GM19240 (cell line): ENCODE measurements around the gene SH3TC1.

Experiments
- DNase-seq: peaks from one replicate; pipeline ENCODE4 v3.0.0; 2011; ENCODE audit warnings: low spot score; ENCODE audit not compliant: insufficient read length

The SH3TC1 gene

GRCh38 chr4:8274765-8275547, 75.9 kb downstream of the SH3TC1 start:
- no peak for DNase-seq

DNA sequence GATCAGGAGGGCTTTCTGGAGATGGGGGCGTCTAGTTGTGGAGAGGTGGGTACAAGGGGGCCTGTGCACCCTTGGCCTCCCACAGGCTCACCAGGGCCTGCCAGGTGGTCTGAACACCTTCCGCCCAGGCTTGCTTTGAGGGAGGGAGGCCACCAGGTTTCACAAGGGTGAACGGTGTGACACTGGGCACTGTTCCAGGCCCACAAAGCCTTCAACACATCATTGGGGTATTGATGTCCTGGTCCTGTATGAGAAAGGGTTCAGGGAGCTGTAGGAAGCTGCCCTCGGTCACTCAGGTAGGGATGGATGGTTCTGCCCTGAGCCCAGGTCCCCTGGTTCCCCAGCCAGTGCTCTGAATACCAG, 76.4 kb downstream of the SH3TC1 start:
- no peak for DNase-seq

DNA sequence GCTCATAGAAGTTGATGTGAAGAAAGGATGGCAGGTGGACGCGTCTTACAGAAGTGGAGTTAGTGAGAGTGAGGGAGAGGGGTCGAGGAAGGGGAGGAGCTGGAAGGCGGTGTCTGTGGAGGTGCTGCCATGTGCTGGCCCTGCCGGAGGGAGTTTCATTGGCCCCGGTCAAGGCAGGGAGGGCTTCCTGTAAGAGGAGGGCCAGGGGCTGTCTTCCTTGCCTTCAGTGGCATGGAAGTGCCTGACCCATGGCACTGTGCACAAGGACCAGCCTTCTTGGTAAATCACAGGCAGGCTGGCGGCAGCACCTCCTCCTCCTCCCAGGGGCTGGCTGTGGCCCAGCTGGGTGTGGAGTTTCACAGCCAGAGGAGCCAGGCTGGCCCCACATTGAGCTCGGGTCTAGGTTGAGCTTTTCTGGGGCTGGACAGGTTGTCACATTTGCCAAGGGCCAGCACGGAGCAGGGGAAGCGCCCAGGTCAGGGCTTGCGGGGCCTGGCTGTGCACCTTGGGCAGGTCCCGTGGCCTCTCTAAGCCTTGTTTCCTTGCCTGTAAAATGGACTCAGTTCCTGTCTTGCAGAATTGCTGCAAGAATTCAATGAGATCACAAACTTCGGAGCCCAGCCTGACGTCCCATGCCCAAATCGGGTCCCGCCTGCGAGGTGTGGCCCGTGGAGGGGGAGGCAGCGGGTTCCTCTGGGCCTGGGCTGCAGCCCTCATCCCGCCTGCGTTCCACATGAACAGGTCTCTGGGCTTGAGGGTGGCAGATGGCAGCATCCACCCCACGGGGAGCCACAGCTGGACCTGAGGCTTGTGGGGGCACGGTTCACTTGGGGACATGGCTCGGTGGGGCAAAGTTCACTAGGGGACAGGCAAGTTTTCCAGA, 77.5 kb downstream of the SH3TC1 start:
- no peak for DNase-seq

GRCh38 chr4:8277356-8278008, 78.4 kb downstream of the SH3TC1 start:
- no peak for DNase-seq

DNA sequence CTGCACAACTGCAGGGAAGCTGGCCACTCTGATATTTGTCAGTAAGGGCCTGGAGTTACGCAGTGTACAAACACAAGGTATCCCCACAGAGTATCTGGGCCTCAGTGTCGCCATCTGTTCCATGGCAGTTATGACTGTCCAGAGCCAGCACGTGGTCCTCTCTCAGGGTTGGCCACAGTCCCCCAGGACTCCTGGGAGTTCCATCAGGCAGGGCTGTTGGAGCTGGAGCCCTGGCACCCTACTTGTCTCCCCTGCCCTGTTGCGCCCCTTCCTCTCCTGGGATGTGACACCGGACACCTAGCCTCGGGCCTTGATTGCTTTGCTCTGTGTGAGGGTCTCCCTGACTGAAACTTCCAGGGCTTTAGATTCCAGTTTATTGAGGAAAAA, 78.9 kb downstream of the SH3TC1 start:
- no peak for DNase-seq

DNA sequence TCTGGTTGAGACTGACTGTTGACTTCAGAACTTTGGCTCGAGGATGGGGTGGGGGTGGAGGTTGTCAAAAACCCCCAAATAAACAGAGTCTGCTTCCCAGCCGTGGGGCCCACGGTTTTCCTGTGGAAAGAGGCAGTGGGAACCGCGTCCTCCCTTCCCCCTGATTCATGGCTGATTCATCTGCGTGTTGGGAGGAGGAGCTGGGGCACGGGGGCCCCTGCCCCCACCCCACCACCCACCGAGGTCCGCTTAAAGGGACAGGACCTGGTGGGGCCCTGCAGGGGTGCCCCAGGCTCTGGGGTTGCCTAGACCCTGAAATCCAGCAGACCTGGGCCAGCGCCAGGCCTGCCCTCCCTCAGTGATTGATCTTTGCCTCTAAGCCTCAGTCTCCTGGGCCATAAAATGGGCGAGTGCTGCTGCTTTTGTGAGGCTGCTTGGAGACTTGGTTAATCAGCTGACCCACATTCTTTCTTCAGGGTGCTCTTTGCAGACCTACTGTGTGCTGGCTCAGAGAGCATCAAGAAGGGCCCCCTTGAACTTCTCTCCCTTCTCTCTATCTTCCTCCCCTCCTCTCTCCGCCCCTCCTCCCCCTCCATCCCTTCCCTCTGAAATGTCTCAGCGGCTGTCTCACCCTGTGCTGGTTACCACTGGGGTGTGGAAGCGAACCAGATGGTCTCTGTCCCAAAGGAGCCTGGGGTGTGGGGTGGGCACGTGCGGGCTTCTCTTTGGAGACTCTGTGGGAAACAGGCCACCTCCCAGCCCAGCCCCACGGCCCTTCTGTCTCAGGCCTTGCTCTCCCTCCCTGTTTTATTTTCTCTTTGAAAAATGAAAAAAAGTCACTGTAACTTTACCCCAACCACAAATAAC, 79.6 kb downstream of the SH3TC1 start:
- no peak for DNase-seq

- no peak for DNase-seq
Observed at GRCh38 chr4:8279321-8280157, 80.4 kb downstream of the SH3TC1 start.

GRCh38 chr4:8280158-8280875, 81.2 kb downstream of the SH3TC1 start:
- DNase-seq: no peak

- DNase-seq: no peak
Observed at GRCh38 chr4:8280876-8281440, 81.9 kb downstream of the SH3TC1 start.

DNA sequence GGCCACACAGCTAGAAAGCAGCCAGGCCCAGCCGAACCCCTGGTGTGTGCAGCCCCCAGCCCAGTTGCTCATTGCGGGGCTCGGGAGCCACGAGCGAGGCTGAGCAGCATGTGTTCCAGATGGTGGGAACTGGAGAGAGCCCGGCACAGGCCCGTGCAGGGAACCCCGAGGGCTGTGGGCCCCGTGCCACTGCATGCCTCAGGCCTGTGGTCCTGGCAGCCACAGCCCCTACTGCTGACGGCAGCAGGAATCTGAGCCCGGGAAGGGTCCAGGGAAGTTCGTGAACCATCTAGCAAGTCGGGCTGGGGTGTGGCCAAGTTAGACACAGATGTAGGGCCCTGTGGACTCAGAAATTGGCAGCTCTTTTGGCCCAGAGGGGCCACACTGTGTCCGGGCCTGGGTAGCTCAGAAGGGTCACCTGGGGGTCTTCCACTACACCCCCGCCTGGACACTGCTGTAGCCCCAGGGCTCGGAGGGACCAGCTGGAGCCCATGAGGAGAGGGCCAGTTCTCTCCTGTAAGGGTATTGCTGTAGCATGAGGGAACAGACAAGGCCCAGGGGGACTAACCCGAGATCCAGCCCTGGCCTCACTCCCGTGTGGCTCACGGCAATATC, 82.5 kb downstream of the SH3TC1 start:
- DNase-seq: no peak

DNA sequence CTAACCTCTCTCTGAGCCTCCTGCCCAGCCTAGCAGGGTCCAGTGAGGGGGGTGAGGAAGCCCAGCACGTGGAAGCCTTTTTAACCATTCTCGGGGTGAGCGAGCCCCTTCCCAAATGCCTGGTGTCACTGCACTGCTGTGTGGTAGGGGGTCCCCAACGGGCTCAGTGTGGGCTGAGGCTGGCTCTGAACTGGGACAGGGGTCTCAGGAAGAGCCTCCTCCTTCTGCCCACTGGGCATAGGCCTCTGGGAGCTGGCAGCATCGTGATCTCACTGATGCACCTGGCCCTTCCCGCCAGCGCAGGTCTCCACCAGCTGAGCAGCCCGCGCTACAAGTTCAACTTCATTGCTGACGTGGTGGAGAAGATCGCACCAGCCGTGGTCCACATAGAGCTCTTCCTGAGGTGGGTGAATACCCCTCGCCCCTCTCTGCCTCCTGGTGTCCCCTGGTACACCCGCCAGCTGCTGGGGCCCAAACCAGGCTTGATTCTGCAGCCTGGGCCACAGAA, 83.1 kb downstream of the SH3TC1 start:
- no peak for DNase-seq

- no peak for DNase-seq
Observed at GRCh38 chr4:8282742-8283141, 83.7 kb downstream of the SH3TC1 start.

- no peak for DNase-seq
Observed at GRCh38 chr4:8283161-8283560, 84.1 kb downstream of the SH3TC1 start.

- no peak for DNase-seq
Observed at GRCh38 chr4:8283631-8284121, 84.6 kb downstream of the SH3TC1 start.

GRCh38 chr4:8284391-8284790, 85.3 kb downstream of the SH3TC1 start:
- no peak for DNase-seq

DNA sequence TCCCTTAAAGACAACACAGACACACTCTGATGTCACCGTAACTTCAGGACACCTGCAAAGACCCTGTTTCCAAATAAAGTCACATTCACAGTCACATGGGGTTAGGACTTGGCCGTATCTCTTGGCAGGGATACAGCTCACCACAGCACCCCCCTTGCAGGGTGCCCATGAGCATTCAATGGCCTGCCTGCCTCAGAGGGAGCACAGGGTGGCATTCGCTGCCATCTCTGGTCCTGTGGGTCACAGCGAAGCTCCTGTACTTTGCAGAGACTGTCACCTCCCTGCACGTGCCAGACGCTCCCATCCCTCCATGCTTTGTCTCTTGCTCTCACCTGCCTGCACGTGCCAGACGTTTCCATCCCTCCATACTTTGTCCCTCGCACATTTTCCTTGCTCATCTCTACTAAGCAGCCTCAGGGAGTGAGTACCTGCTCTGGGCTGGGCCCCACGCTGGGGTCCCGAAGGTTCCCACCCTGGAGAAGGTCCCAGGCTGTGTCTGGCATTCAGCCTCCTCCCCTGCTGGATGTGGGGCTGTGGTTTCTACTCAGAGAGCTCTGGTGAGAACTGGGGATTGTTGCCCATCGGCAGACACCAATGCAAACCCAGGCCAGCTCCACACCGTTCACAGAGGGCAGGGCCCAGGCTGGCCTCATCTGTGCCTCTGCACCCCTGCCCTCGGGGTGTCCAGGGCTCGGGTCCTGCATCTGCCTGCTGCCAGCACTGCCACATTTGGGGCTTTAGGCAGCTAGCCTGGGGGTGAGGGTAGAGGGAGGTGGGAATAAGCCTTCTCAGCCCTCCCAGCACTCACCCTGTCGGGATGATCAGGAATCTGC, 86.3 kb downstream of the SH3TC1 start:
- no peak for DNase-seq

DNA sequence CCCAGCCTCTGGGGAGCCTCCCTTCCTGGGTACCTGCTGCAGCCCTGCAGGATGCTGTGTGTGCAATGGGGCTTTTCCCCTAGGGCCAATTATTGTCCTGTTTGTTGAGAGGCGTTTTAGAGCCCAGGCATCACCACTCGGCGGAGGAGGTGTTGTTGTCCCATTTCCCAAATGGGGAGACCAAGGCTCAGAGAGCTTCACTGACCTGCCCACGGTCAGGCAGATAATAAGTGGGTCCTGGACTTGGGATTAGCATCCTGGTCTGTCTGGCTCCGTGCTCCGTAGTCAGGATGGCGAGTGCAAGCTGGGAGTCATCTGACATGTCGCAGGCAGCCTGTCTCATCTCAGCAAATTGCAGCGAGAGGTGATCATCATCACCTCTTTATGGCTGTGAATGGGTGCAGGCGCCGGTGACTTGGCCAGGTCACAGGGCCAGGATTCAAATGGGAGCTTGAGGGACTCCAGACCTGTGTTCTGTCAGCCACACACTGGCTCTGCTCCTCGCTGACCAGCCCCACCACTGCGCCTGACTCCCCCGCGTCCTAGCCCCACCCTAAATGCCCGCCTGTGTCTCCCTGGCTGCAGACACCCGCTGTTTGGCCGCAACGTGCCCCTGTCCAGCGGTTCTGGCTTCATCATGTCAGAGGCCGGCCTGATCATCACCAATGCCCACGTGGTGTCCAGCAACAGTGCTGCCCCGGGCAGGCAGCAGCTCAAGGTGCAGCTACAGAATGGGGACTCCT, 87.1 kb downstream of the SH3TC1 start:
- DNase-seq: no peak
